Caco-2 (cell line): Measurements from ENCODE around the gene IRF2BP1. TPM values are rescaled to one million over a fixed set of nuclear protein-coding genes. Genes with fewer than 3 reads are reported as not detected.

ENCODE experiments used
- BruUV-seq: library from RNA; stranded (reverse); fragments of 400-500 nt; replicated peaks from 2 replicates; lab custom pipeline; 2021; lab: Mats Ljungman, UMichigan
- CTCF ChIA-PET: fragments of 300-600 bp; sonication (Branson Sonifier 250); formaldehyde crosslinking; loops from one replicate; lab custom pipeline; 2022; ENCODE audit warnings: antibody characterized with exemption; lab: Charles Lee
- POLR2A ChIA-PET: fragments of 300-600 bp; sonication (Branson Sonifier 250); formaldehyde crosslinking; loops from one replicate; lab custom pipeline; 2022; ENCODE audit warnings: antibody characterized with exemption; lab: Charles Lee
- DNase-seq, 2 experiments: peaks; one replicate each; pipeline versions ENCODE4 v3.0.0 to v3.0.0-alpha.2; 2020 to 2022
- H3K27me3 ChIP-seq: replicated peaks from 2 replicates; pipeline ENCODE4 v1.6.0; 2011; ENCODE audit warnings: low read length; ENCODE audit not compliant: control insufficient read depth, insufficient read depth
- H3K36me3 ChIP-seq: 2 replicates; pipeline ENCODE4 v1.5.1; 2011; ENCODE audit warnings: low read length; ENCODE audit not compliant: control insufficient read depth, insufficient read depth
- H3K4me1 ChIP-seq: fragments of 250-450 bp; sonication (Bioruptor Pico); 2 replicates; pipeline ENCODE4 v1.5.1; 2020; ENCODE audit warnings: mild to moderate bottlenecking
- H3K4me3 ChIP-seq: 2 replicates; pipeline ENCODE4 v1.5.1; 2011; ENCODE audit warnings: low read depth, mild to moderate bottlenecking, control low read depth, low read length
- H3K9me3 ChIP-seq: fragments of 250-450 bp; sonication (Bioruptor Pico); 2 replicates; pipeline ENCODE4 v1.5.1; 2020; ENCODE audit warnings: mild to moderate bottlenecking, moderate library complexity
- H3K27ac Mint-ChIP-seq: one replicate; pipeline ENCODE4 v1.8.0; 2022; ENCODE audit warnings: mixed read lengths; ENCODE audit not compliant: unreplicated experiment
- H3K27me3 Mint-ChIP-seq: one replicate; pipeline ENCODE4 v1.8.0; 2022; ENCODE audit warnings: mixed read lengths; ENCODE audit not compliant: insufficient read depth, unreplicated experiment
- H3K36me3 Mint-ChIP-seq: one replicate; pipeline ENCODE4 v1.8.0; 2022; ENCODE audit warnings: mild to moderate bottlenecking, mixed read lengths; ENCODE audit not compliant: insufficient read depth, unreplicated experiment
- H3K4me1 Mint-ChIP-seq: one replicate; pipeline ENCODE4 v1.8.0; 2022; ENCODE audit warnings: low read depth, mixed read lengths; ENCODE audit not compliant: unreplicated experiment
- H3K4me3 Mint-ChIP-seq: one replicate; pipeline ENCODE4 v1.8.0; 2022; ENCODE audit warnings: mild to moderate bottlenecking, moderate library complexity, mixed read lengths; ENCODE audit not compliant: unreplicated experiment
- H3K9me3 Mint-ChIP-seq: one replicate; pipeline ENCODE4 v1.8.0; 2022; ENCODE audit warnings: mixed read lengths; ENCODE audit not compliant: unreplicated experiment
- intact Hi-C: fragments of 100-400 bp; cut with micrococcal nuclease; formaldehyde crosslinking; loops from one replicate; pipeline ENCODE4 v1.10.0; 2022; ENCODE audit not compliant: unreplicated experiment
- total RNA-seq: library from RNA; stranded (reverse); gene quantifications from 2 replicates; pipeline ENCODE4 v1.2.3, GENCODE V29; 2022
- TF ChIP-seq, protein P1 (sequence below), 2 experiments: fragments of 200-600 bp in 1 of 2; IDR thresholded peaks; 1 replicate in 1 of 2; 2 replicates in 1 of 2; pipeline versions ENCODE4 v1.5.1 to v1.8.0; 2011 to 2022; ENCODE audit warnings: antibody characterized with exemption in 1 of 2, control low read depth in 1 of 2, inconsistent platforms in 1 of 2, low read depth in 1 of 2, low read length in 1 of 2, mild to moderate bottlenecking in 1 of 2, moderate library complexity in 1 of 2; ENCODE audit not compliant: insufficient read depth in 1 of 2, severe bottlenecking in 1 of 2, unreplicated experiment in 1 of 2

IRF2BP1 gene
- total RNA-seq, 1 experiment from 2014 or later = 27.6 TPM

DNA sequence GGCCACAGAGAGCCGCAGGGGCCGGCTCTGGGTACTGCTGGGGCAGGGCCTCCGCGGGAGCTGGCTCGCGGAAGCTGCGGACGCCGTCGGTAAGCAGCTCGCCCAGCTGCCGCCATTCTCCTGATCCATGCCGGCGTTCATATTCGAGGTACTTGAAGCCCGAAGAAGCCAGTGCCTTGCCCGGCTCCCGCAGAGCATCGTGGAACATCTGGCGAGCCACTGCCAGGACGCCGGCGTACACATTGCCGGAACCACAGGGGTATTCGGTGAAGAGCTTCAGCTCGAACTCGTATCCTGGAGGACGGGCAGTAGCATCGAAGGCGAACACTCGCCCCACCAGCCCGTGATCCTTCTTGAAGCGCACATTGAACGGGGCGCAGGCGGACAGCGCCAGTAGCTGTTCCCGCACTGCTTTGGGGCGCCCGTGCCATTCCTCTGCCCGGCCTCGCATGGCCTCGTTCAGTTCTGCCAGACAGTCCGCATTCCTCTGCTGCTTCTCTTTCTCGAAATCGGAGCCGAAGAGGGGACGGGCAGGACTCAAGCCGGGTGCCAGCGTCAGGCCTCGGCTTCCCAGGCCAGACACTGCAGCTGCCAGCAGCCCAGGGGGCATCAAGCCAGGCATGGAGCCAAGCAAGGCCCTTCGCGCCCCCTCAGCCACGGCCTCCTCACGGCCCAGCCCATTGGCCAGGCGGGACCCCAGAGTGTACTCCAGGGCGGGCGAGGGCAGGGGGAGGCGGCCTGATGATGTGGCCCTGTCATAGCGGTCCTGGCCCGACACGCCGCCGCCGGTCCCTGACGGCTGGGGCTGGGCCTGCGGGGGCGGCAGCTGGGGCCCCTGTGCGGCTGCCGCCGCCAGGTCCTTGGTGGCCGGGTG, 1.0 kb downstream of the IRF2BP1 start:
- peak in 1 of 2 experiments; percentile 41 for DNase-seq
- H3K27ac Mint-ChIP-seq = no peak overlapping the region
- Histone ChIP-seq H3K4me1 (peaks cover 25% of the 10 kb centered on the region), H3K4me3 (peak overlapping the region; percentile 84), H3K36me3 (no peaks in the 10 kb centered on the region), H3K9me3 (no peaks in the 10 kb centered on the region), H3K27me3 (no peaks in the 10 kb centered on the region)
- peaks cover 35% of the 10 kb centered on the region for H3K36me3 Mint-ChIP-seq
- H3K4me1 Mint-ChIP-seq = peaks cover 21% of the 10 kb centered on the region
- intact Hi-C loops = loop anchor here (5.0 kb wide), 2 partner anchors 113 to 132 kb away; no protein-coding TSS in a partner anchor
- TF ChIP-seq, protein P1, sequence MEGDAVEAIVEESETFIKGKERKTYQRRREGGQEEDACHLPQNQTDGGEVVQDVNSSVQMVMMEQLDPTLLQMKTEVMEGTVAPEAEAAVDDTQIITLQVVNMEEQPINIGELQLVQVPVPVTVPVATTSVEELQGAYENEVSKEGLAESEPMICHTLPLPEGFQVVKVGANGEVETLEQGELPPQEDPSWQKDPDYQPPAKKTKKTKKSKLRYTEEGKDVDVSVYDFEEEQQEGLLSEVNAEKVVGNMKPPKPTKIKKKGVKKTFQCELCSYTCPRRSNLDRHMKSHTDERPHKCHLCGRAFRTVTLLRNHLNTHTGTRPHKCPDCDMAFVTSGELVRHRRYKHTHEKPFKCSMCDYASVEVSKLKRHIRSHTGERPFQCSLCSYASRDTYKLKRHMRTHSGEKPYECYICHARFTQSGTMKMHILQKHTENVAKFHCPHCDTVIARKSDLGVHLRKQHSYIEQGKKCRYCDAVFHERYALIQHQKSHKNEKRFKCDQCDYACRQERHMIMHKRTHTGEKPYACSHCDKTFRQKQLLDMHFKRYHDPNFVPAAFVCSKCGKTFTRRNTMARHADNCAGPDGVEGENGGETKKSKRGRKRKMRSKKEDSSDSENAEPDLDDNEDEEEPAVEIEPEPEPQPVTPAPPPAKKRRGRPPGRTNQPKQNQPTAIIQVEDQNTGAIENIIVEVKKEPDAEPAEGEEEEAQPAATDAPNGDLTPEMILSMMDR (IDR thresholded peaks at IDR 0.05; ENCODE audit: insufficient read depth in 1 of 2, low read depth in 1 of 2, low read length in 1 of 2, severe bottlenecking in 1 of 2, unreplicated experiment in 1 of 2) = no peak
- no peaks in the 10 kb centered on the region for H3K27me3 Mint-ChIP-seq
- ChIA-PET CTCF (interaction anchor here (1.5 to 2.6 kb wide), 4 partner anchors 21 to 193 kb away, joined by 5 to 20 read pairs (median 9); partner anchors contain the start of gene FOXA3), POLR2A (interaction anchor here (2.6 kb wide), 1 partner anchor 21 kb away, joined by 25 read pairs; the partner anchor contains the start of genes FOXA3 and SYMPK)
- peak overlapping the region; percentile 93 for H3K4me3 Mint-ChIP-seq
- BruUV-seq = no TSS peak
- no peaks in the 10 kb centered on the region for H3K9me3 Mint-ChIP-seq

DNA sequence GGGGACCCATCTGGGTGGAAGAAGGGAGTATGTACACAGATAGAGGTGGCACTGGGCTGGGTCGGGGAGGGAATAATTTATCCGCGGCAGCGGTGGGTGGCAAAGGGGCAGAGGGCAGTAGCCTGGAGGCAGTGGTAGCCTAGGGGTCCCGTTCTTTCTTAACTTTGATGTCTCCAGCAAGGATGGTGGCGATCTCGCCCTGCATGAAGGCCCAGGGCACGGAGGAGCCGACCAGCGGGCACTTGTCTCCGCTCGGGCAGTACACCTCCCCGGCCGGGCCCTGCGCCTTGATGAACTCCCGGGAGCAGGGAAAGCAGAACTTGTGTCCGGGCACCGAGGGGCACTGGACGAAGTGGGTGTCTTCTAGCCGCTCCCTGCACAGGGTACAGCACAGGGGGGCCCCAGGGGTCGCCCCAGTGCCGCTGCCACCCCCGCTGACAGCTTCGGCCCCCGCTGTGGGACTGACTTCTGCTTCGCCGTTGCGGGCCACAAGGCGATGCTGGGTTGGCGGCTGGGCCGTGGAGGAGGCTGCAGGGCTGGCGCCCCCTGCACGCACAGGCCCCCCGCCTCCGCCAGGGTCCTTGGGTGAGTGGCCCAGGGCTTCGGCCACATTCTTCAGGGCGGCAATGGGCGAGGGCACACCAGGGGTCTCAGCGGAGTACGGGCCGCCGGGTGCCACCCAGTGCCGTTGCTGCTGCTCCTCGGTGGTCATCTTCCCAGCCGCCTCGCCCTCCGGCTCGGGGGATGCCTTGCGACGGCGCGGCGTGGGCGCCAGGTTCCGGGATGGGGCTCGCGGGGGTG, 1.9 kb downstream of the IRF2BP1 start:
- no peak for DNase-seq
- peak overlapping the region; percentile 60 for H3K27ac Mint-ChIP-seq
- no peaks in the 10 kb centered on the region for H3K9me3 Mint-ChIP-seq
- H3K4me3 Mint-ChIP-seq = peak overlapping the region; percentile 65
- H3K4me1 Mint-ChIP-seq = peaks cover 21% of the 10 kb centered on the region
- no TSS peak for BruUV-seq
- peaks cover 25% of the 10 kb centered on the region for H3K4me1 ChIP-seq
- H3K27me3 Mint-ChIP-seq = no peaks in the 10 kb centered on the region
- POLR2A ChIA-PET = no interaction called here
- H3K27me3 ChIP-seq = no peaks in the 10 kb centered on the region
- TF ChIP-seq, protein P1 (IDR thresholded peaks at IDR 0.05; ENCODE audit: insufficient read depth in 1 of 2, low read depth in 1 of 2, low read length in 1 of 2, severe bottlenecking in 1 of 2, unreplicated experiment in 1 of 2) = no peak
- CTCF ChIA-PET = interaction anchor here (2.6 kb wide), 2 partner anchors 20 to 67 kb away, joined by 12 to 20 read pairs; partner anchors contain the start of gene FOXA3
- no peaks in the 10 kb centered on the region for H3K9me3 ChIP-seq
- no peak overlapping the region; the same call in 1 of the 2 replicates for H3K4me3 ChIP-seq
- no peaks in the 10 kb centered on the region for H3K36me3 ChIP-seq
- H3K36me3 Mint-ChIP-seq = peaks cover 35% of the 10 kb centered on the region
- intact Hi-C loops = loop anchor here (1.0 to 5.0 kb wide), 3 partner anchors 67 to 133 kb away; no protein-coding TSS in a partner anchor

DNA sequence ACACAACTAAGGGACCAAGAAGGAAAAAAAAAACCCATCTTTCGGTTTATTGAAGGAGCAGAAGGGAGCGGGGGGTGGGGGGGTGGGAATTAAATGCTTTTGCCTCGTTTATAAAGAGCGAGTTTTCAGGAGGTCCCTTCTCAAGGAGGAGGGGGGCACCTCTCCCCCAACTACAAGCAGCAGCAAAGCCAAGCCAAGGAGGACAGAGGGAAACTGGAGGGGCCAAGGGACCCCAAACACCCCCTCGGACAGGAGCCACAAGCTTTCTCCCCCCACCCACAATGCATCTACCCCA, 2.4 kb downstream of the IRF2BP1 start:
- Histone ChIP-seq H3K9me3 (no peaks in the 10 kb centered on the region), H3K4me3 (no peak overlapping the region), H3K36me3 (no peaks in the 10 kb centered on the region), H3K4me1 (peaks cover 27% of the 10 kb centered on the region), H3K27me3 (no peaks in the 10 kb centered on the region)
- Mint-ChIP-seq H3K9me3 (no peaks in the 10 kb centered on the region), H3K27me3 (no peaks in the 10 kb centered on the region), H3K27ac (peak overlapping the region; percentile 60), H3K36me3 (peaks cover 35% of the 10 kb centered on the region), H3K4me3 (peak overlapping the region; percentile 65), H3K4me1 (peaks cover 25% of the 10 kb centered on the region)
- BruUV-seq = no TSS peak
- TF ChIP-seq, protein P1 (IDR thresholded peaks at IDR 0.05; ENCODE audit: insufficient read depth in 1 of 2, low read depth in 1 of 2, low read length in 1 of 2, severe bottlenecking in 1 of 2, unreplicated experiment in 1 of 2) = no peak
- POLR2A ChIA-PET = no interaction called here
- CTCF ChIA-PET = no interaction called here
- intact Hi-C loops = loop anchor here (1.0 to 5.0 kb wide), 3 partner anchors 66 to 134 kb away; no protein-coding TSS in a partner anchor
- DNase-seq = no peak
